ENCODE measurements around the gene VWA5B1. TPM values are rescaled to one million over a fixed set of nuclear protein-coding genes. Genes with fewer than 3 reads are reported as not detected.
A peak's percentile ranks its signal among the peaks of the same experiment; 100 is the strongest.

The VWA5B1 gene
- total RNA-seq, 1 experiment from 2014 or later: not detected

GRCh38 chr1:20367116-20367585 is 76.5 kb downstream of the VWA5B1 start:
- Histone ChIP-seq H3F3A (ENCODE audit: low read length, unreplicated experiment) (no peaks in the 10 kb centered on the region), H3K9ac (ENCODE audit: low read length) (no peak overlapping the region), H2AFZ (ENCODE audit: low read length) (peak overlapping the region; percentile 88), H3K4me3 (ENCODE audit: low read length) (peak overlapping the region; percentile 64), H3K4me2 (ENCODE audit: low read length) (peak overlapping the region; percentile 86), H4K20me1 (ENCODE audit: low read length) (no peaks in the 10 kb centered on the region), H3K9me3 (ENCODE audit: low read length) (no peaks in the 10 kb centered on the region), H3K27ac (ENCODE audit: low read length) (no peak overlapping the region), H3K27me3 (ENCODE audit: low read length) (peaks cover 26% of the 10 kb centered on the region), H3K4me1 (ENCODE audit: insufficient read depth, low read length) (peaks cover 13% of the 10 kb centered on the region), H3K36me3 (ENCODE audit: low read depth, low read length) (no peaks in the 10 kb centered on the region), H3K9me2 (replicated peaks; ENCODE audit: low read length) (no peaks in the 10 kb centered on the region), H3K79me2 (ENCODE audit: low read length) (no peaks in the 10 kb centered on the region)
- no peak for TF ChIP-seq EZH2phosphoT487 (IDR thresholded peaks at IDR 0.05; ENCODE audit: borderline replicate concordance, low read length)
- no peak for TF ChIP-seq EZH2 (IDR thresholded peaks at IDR 0.05; ENCODE audit: low read length, unreplicated experiment)
- TF ChIP-seq CTCF (conservative IDR thresholded peaks at IDR 0.05; ENCODE audit: low read depth, low read length): peak; percentile 73
- BruUV-seq (replicated peaks): no TSS peak
- POLR2A ChIA-PET (ENCODE audit: unreplicated experiment): no interaction called here
- ATAC-seq: peak; percentile 95
- CTCF ChIA-PET: no interaction called here
- intact Hi-C loops (cut with micrococcal nuclease): no loop called here
- DNase-seq: peak; percentile 78

DNA sequence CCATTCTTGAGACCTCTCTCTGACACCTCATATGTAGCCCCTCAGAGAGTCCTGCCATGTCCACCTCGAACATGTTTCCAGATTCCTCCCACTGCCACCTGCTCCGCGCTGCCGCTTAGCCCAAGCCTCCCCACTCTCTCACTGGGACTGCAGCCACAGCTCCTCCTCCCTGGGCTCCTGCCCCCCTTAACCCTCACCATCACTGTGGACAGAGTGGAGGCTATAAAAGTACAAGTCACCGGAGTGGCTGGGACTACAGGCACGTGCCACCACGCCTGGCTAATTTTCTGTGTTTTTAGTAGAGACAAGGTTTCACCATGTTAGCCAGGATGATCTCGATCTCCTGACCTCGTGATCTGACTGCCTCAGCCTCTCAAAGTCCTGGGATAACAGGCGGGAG is 77.0 kb downstream of the VWA5B1 start:
- ATAC-seq (peak; percentile 31), DNase-seq (no peak)
- POLR2A ChIA-PET (ENCODE audit: unreplicated experiment): no interaction called here
- Histone ChIP-seq H3K9me2 (replicated peaks; ENCODE audit: low read length) (no peaks in the 10 kb centered on the region), H3K27me3 (ENCODE audit: low read length) (peaks cover 26% of the 10 kb centered on the region), H3K9me3 (ENCODE audit: low read length) (no peaks in the 10 kb centered on the region), H3F3A (ENCODE audit: low read length, unreplicated experiment) (no peaks in the 10 kb centered on the region), H4K20me1 (ENCODE audit: low read length) (no peaks in the 10 kb centered on the region), H3K4me3 (ENCODE audit: low read length) (no peak overlapping the region), H3K4me1 (ENCODE audit: insufficient read depth, low read length) (peaks cover 13% of the 10 kb centered on the region), H3K27ac (ENCODE audit: low read length) (no peak overlapping the region), H3K9ac (ENCODE audit: low read length) (no peak overlapping the region), H3K4me2 (ENCODE audit: low read length) (no peak overlapping the region), H2AFZ (ENCODE audit: low read length) (no peak overlapping the region), H3K79me2 (ENCODE audit: low read length) (no peaks in the 10 kb centered on the region), H3K36me3 (ENCODE audit: low read depth, low read length) (no peaks in the 10 kb centered on the region)
- intact Hi-C loops (cut with micrococcal nuclease): no loop called here
- CTCF ChIA-PET: no interaction called here
- BruUV-seq (replicated peaks): no TSS peak
- TF ChIP-seq CTCF (conservative IDR thresholded peaks at IDR 0.05; ENCODE audit: low read depth, low read length) (no peak), EZH2phosphoT487 (IDR thresholded peaks at IDR 0.05; ENCODE audit: borderline replicate concordance, low read length) (no peak), EZH2 (IDR thresholded peaks at IDR 0.05; ENCODE audit: low read length, unreplicated experiment) (no peak)

DNA sequence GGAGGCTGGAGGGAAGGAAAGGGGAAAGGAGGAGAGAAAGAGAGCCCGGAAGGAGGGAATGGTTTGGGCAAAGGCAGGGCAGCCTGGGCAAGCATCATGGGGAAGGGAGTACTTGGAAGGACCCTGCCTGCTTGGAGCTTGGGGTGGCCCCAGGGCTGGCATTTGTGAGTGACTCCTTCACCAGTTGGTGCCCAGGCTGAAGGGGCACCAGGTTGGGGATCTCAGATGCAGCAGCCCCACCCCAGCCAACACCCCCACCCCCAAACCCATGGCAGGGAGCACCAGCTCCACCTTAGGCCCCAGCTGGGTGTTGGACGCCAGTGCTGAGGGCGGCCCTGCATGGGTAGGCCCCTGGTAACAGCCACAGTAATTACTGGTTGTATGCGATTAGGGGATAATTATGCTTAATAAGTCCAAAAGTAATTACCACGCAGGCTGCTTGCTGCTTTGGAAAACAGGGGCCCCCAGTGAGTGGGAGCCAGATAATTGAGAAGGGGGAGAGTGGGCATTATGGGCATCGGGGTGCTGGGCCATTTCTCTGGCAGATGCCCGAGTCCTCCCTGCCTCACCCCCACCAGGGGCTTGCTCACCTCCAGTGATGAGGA is 78.3 kb downstream of the VWA5B1 start:
- Histone ChIP-seq H3K27me3 (ENCODE audit: low read length) (peaks cover 26% of the 10 kb centered on the region), H2AFZ (ENCODE audit: low read length) (no peak overlapping the region), H3K4me3 (ENCODE audit: low read length) (no peak overlapping the region), H3K27ac (ENCODE audit: low read length) (no peak overlapping the region), H3F3A (ENCODE audit: low read length, unreplicated experiment) (no peaks in the 10 kb centered on the region), H3K9me3 (ENCODE audit: low read length) (no peaks in the 10 kb centered on the region), H3K9ac (ENCODE audit: low read length) (no peak overlapping the region), H3K36me3 (ENCODE audit: low read depth, low read length) (no peaks in the 10 kb centered on the region), H3K9me2 (replicated peaks; ENCODE audit: low read length) (no peaks in the 10 kb centered on the region), H3K4me1 (ENCODE audit: insufficient read depth, low read length) (peaks cover 13% of the 10 kb centered on the region), H3K4me2 (ENCODE audit: low read length) (no peak overlapping the region), H4K20me1 (ENCODE audit: low read length) (no peaks in the 10 kb centered on the region), H3K79me2 (ENCODE audit: low read length) (no peaks in the 10 kb centered on the region)
- DNase-seq: no peak
- no TSS peak for BruUV-seq (replicated peaks)
- TF ChIP-seq CTCF (conservative IDR thresholded peaks at IDR 0.05; ENCODE audit: low read depth, low read length) (no peak), EZH2phosphoT487 (IDR thresholded peaks at IDR 0.05; ENCODE audit: borderline replicate concordance, low read length) (no peak), EZH2 (IDR thresholded peaks at IDR 0.05; ENCODE audit: low read length, unreplicated experiment) (no peak)
- intact Hi-C loops (cut with micrococcal nuclease): no loop called here
- POLR2A ChIA-PET (ENCODE audit: unreplicated experiment): no interaction called here
- ATAC-seq: no peak
- CTCF ChIA-PET: no interaction called here

All from PC-3 (cell line).